HG03460 (cell line): ENCODE data around the gene SERTAD3.
A peak's percentile ranks its signal among the peaks of the same experiment; 100 is the strongest.
"Not testable (repeated sequence)": the region's sequence is repeated elsewhere in the genome, so short reads cannot be mapped to it uniquely, and the experiment has no call there.

Experiments used
- ATAC-seq: cut with Tn5 transposase; IDR thresholded peaks from one replicate; pipeline ENCODE4 v1.9.1; 2021; ENCODE audit not compliant: unreplicated experiment

Gene SERTAD3, protein sequence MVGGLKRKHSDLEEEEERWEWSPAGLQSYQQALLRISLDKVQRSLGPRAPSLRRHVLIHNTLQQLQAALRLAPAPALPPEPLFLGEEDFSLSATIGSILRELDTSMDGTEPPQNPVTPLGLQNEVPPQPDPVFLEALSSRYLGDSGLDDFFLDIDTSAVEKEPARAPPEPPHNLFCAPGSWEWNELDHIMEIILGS

GRCh38 chr19:40444000-40444824 lies at the start of gene SERTAD3:
TSS of gene SERTAD3 (minus strand) at chr19:40444335. CDS start at chr19:40442080, 2,255 bp downstream.
- ATAC-seq: peak; percentile 61

GRCh38 chr19:40493778-40494177 lies 49.6 kb upstream of the SERTAD3 start:
- no peak for ATAC-seq

GRCh38 chr19:40492274-40492673 lies 48.1 kb upstream of the SERTAD3 start:
- no peak for ATAC-seq

- ATAC-seq: no peak
Measured at GRCh38 chr19:40489882-40490230, 45.7 kb upstream of the SERTAD3 start.

- no peak for ATAC-seq
Measured at GRCh38 chr19:40486017-40486416, 41.9 kb upstream of the SERTAD3 start.

- not testable (repeated sequence) for ATAC-seq
Measured at GRCh38 chr19:40475878-40476644, 31.9 kb upstream of the SERTAD3 start.

- no peak for ATAC-seq
Measured at GRCh38 chr19:40474737-40475136, 30.6 kb upstream of the SERTAD3 start.

GRCh38 chr19:40472516-40472915 lies 28.4 kb upstream of the SERTAD3 start:
- no peak for ATAC-seq

GRCh38 chr19:40471111-40471510 lies 27.0 kb upstream of the SERTAD3 start:
- ATAC-seq: no peak

GRCh38 chr19:40469011-40469410 lies 24.9 kb upstream of the SERTAD3 start:
- ATAC-seq: no peak

- no peak for ATAC-seq
Measured at GRCh38 chr19:40466985-40467734, 23.0 kb upstream of the SERTAD3 start, which contains the start of gene SPTBN4. TSS of gene SPTBN4 (plus strand) at chr19:40467001. CDS start at chr19:40472622, 5,621 bp downstream.

- peak; percentile 29 for ATAC-seq
Measured at GRCh38 chr19:40466219-40466984, 22.3 kb upstream of the SERTAD3 start.

DNA sequence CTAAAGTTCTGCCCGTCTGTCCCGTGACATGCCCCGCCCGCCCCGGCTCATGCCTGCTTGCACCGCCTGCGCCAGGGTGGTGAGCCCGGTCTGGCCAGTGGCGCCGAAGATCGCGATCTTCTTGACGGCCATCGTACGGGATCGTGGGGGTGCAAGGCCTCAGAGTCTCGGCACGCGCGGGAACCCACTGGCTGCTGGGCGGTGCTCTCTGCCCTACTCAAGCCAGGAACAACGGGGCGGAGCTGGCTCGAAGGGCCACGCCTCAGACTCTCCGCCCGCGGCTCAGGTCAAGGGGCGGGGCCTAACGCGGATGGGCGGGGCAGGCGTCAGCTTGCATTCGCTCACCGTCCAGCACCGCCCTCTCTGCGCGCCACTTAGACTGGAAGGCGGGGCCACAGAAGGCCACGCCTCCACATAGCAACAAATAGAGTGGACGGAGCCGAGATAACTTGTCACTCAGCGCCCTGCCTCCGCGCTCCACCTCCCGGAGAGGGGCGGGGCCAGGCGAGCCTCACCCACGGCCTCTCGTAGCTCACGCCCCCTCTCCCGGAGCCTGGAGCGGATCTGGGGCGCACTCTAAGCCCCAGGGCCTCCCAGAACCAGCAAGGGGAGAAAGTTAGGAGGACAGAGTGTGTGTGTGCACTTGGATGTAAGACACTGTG lies 21.6 kb upstream of the SERTAD3 start, which contains the start of gene BLVRB:
BLVRB (minus strand) TSS at position 189 of the 662 bp plus-strand sequence; CDS start at position 132, 57 bp downstream.
- peak; percentile 79 for ATAC-seq

GRCh38 chr19:40465025-40465556 lies 21.0 kb upstream of the SERTAD3 start:
- no peak for ATAC-seq

- ATAC-seq: no peak
Measured at GRCh38 chr19:40464059-40465024, 20.2 kb upstream of the SERTAD3 start.

DNA sequence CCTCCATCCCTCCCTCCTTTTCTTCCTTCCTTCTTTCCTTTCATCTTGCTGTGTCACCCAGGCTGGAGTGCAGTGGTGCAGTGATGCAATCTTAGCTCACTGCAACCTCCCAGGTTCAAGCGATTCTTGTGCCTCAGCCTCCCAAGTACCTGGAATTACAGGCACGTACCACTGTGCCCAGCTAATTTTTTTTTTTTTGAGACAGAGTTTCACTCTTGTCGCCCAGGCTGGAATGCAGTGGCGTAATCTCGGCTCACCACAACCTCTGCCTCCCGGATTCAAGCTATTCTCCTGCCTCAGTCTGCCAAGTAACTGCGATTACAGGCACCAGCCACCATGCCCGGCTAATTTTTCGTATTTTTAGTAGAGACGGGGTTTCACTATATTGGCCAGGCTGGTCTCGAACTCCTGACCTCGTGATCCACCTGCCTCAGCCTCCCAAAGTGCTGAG lies 19.5 kb upstream of the SERTAD3 start:
- not testable (repeated sequence) for ATAC-seq

- no peak for ATAC-seq
Measured at GRCh38 chr19:40461669-40462221, 17.6 kb upstream of the SERTAD3 start.

DNA sequence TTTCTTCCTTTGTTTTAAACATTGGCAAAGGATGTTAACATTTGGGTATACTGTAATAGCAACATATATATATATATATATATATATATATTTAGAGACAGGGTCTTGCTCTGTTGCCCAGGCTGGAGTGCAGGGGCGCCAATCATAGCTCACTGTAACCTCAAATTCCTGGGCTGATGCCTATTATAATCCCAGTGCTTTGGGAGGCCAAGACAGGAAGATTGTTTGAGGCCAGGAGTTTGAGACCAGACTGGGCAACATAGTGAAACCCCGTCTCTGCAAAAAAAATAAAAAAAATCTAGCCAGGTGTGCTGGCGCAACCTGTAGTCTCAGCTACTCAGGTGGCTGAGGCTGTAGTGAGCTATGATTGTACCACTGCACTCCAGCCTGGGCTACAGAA lies 16.1 kb upstream of the SERTAD3 start:
- ATAC-seq: no peak
